Fibroblast of villous mesenchyme (primary cell): ENCODE results near the gene RNF8. TPM values are rescaled to one million over a fixed set of nuclear protein-coding genes. Genes with fewer than 3 reads are reported as not detected.
A peak's percentile ranks its signal among the peaks of the same experiment; 100 is the strongest.

Source experiments
- DNase-seq: peaks from one replicate; pipeline ENCODE4 v3.0.0-alpha.2; 2010; ENCODE audit warnings: low read depth
- H3K4me3 ChIP-seq: 2 replicates; pipeline ENCODE4 v1.5.1; 2011; ENCODE audit warnings: low read depth, mild to moderate bottlenecking, low read length
- CTCF ChIP-seq: IDR thresholded peaks from 2 replicates; pipeline ENCODE4 v1.5.1; 2012; ENCODE audit warnings: low read depth, mild to moderate bottlenecking, low read length; ENCODE audit not compliant: insufficient read depth
- total RNA-seq: library from RNA; depleted of rRNA; stranded (reverse); fragments of >200 nt; gene quantifications from 2 replicates; pipeline ENCODE4 v1.2.3, GENCODE V29; 2012

The RNF8 gene
- total RNA-seq, 1 donor, result 22.5 TPM

GRCh38 chr6:37309046-37309445 lies 44.7 kb upstream of the RNF8 start:
- DNase-seq, result no peak
- H3K4me3 ChIP-seq, result no peak overlapping the region
- no peak for TF ChIP-seq CTCF

- no peak for TF ChIP-seq CTCF
- no peak overlapping the region for H3K4me3 ChIP-seq
- DNase-seq, result no peak
Measured at GRCh38 chr6:37309692-37310091, 44.1 kb upstream of the RNF8 start.

- no peak for TF ChIP-seq CTCF
- DNase-seq, result no peak
- H3K4me3 ChIP-seq, result no peak overlapping the region
Measured at GRCh38 chr6:37310966-37311365, 42.8 kb upstream of the RNF8 start.

- no peak for TF ChIP-seq CTCF
- peak; percentile 98 for DNase-seq
- no peak overlapping the region for H3K4me3 ChIP-seq
Measured at GRCh38 chr6:37311741-37312473, 41.9 kb upstream of the RNF8 start.

- DNase-seq, result no peak
Measured at GRCh38 chr6:37313723-37314486, 39.9 kb upstream of the RNF8 start.

GRCh38 chr6:37314487-37315156 lies 39.2 kb upstream of the RNF8 start:
- TF ChIP-seq CTCF, result peak; percentile 73
- DNase-seq, result peak; percentile 94
- H3K4me3 ChIP-seq, result no peak overlapping the region

More at GRCh38 chr6:37313723-37314486, 39.9 kb upstream of the RNF8 start:
- no peak for TF ChIP-seq CTCF
- no peak overlapping the region for H3K4me3 ChIP-seq
